GM10248 (cell line): ENCODE measurements around the gene KLF16.
"Not testable (repeated sequence)": the region's sequence is repeated elsewhere in the genome, so short reads cannot be mapped to it uniquely, and the experiment has no call there.

Source experiments
- CTCF ChIA-PET: fragments of 300-600 bp; sonication (Branson Sonifier 250); formaldehyde crosslinking; extraction: SDS; loops from one replicate; lab custom pipeline; 2021; ENCODE audit warnings: antibody characterized with exemption; lab: Yijun Ruan, JAX
- POLR2A ChIA-PET: fragments of 350-650 bp; sonication (Branson Sonifier 250); formaldehyde crosslinking; extraction: SDS; loops from one replicate; lab custom pipeline; 2020; ENCODE audit warnings: antibody characterized with exemption; lab: Yijun Ruan, JAX
- DNase-seq: peaks from one replicate; pipeline ENCODE4 v3.0.0; 2012; ENCODE audit errors: extremely low spot score
- CTCF ChIP-seq: IDR thresholded peaks from 2 replicates; pipeline ENCODE4 v1.5.1; 2012; ENCODE audit warnings: mild to moderate bottlenecking, low read depth; ENCODE audit errors: extremely low read depth, missing control alignments, control extremely low read depth

KLF16 gene

GRCh38 chr19:1880611-1881392, 17.4 kb upstream of the KLF16 start:
- ChIA-PET CTCF (no interaction called here), POLR2A (no interaction called here)
- no peak for DNase-seq
- TF ChIP-seq CTCF, result no peak

DNA sequence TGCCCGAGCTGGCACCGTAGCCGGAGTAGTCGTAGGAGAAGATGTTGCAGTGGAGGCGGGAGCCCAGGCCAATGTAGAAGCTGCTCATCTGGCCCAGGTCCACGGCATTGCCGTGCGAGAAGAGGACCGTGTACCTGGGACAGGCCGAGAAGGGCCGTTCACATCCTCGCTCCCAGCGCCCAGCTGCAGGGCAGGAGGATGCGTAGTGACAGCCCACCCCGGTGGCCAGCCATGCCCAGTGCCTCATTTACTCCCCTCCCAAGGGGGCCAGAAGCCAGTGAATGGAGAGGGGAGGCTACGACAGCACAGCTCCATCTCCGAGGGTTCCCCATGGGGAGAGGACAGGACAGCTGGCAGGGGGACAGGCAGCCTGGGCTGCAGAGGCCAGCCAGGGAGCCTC, 16.6 kb upstream of the KLF16 start:
- POLR2A ChIA-PET, CTCF ChIA-PET, DNase-seq: not testable (repeated sequence)

DNA sequence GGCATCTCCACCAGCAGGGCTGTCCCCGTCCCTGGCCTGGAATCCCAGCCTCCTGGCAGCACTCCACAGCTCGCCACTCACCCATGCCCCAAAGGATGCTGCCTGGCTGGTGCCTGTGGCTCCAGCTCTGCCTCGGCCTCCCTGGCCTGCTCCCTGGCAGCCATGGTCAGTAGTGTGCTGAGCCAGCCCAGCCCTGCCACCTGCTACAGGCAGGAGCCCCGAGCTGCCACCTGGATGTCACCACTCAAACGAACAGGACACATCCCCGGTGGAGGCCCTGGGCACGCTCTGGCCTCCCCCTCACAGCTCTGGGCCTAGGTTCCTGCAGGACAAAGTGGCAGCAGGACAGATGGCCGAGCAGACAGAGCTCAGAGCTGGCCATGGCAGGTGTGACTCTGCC, 15.2 kb upstream of the KLF16 start:
- DNase-seq, POLR2A ChIA-PET, CTCF ChIA-PET: not testable (repeated sequence)

DNA sequence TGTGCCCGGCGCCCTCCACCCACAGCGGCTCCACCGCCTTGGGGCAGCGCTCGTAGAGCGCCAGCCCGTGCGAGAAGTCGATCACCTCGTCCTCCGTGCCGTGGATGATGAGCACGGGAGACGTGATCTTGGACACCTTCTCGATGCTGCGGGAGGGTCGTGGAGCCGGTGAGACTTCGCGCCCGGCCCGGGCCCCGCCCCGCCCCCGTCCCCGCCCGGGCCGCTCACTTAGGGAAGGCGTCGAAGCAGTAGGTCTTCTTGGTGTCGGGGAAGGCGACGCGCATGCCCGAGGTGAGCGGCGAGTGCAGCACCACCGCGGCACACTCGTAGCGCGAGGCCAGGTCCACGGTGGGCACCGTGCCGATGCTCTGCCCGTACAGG, 13.9 kb upstream of the KLF16 start:
- POLR2A ChIA-PET, result not testable (repeated sequence)
- CTCF ChIA-PET, result interaction anchor here (2.5 to 3.7 kb wide), 2 partner anchors 13 to 19 kb away, joined by 9 to 23 read pairs; no protein-coding TSS in a partner anchor

GRCh38 chr19:1876496-1877279, 13.3 kb upstream of the KLF16 start:
- ChIA-PET CTCF (interaction anchor here (1.0 to 3.7 kb wide), 6 partner anchors 8 to 21 kb away, joined by 3 to 23 read pairs (median 8); partner anchors contain the start of gene ABHD17A), POLR2A (interaction anchor here (0.7 to 1.4 kb wide), 3 partner anchors 12 to 36 kb away, joined by 3 to 7 read pairs (median 4); no protein-coding TSS in a partner anchor)
- DNase-seq, result not testable (repeated sequence)
- peak; percentile 31 for TF ChIP-seq CTCF

More for the DNA sequence above, 13.9 kb upstream of the KLF16 start:
- DNase-seq, result not testable (repeated sequence)

- peak; percentile 91 for DNase-seq
- CTCF ChIA-PET, result interaction anchor here (0.8 to 3.7 kb wide), 10 partner anchors 9 to 23 kb away, joined by 3 to 23 read pairs (median 5); partner anchors contain the start of gene ABHD17A
- POLR2A ChIA-PET, result interaction anchor here (0.7 to 1.4 kb wide), 4 partner anchors 11 to 36 kb away, joined by 3 to 7 read pairs (median 4); no protein-coding TSS in a partner anchor
These were observed 12.5 kb upstream of the KLF16 start for GRCh38 chr19:1875646-1876495.

DNA sequence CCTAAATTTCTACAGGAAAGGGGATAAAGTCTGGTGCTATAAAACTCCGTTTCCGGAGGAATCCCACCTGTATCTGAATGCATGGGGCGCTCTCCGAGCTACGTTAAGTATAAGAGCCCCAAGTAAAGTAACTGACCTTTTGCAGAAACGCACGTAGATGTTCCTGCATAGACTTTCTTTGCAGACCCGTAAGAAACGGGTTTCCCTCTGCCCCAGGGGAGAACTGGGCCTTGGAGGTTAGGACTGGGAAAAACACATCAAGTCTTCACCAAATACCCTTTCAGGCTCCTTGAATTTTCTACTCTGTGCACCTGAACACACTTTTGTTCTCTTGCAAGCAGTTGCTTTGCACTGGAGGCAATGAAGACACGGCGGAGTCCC, 11.9 kb upstream of the KLF16 start:
- CTCF ChIA-PET, result interaction anchor here (0.6 to 3.7 kb wide), 7 partner anchors 9 to 177 kb away, joined by 3 to 23 read pairs (median 4); no protein-coding TSS in a partner anchor

More at GRCh38 chr19:1875646-1876495, 12.5 kb upstream of the KLF16 start:
- no peak for TF ChIP-seq CTCF

More for the DNA sequence above, 11.9 kb upstream of the KLF16 start:
- DNase-seq, result not testable (repeated sequence)
- POLR2A ChIA-PET, result interaction anchor here (0.8 to 0.9 kb wide), 2 partner anchors 11 to 23 kb away, joined by 3 to 5 read pairs; no protein-coding TSS in a partner anchor
